NCI-H2196 treated with DMSO at 0.1 percent for 48 hours (cell line): ENCODE data around the gene CDH18.

ENCODE experiments used
- DNase-seq: peaks from one replicate; lab custom pipeline; 2025; ENCODE audit not compliant: unreplicated experiment; lab: John Stamatoyannopoulos, UW

CDH18 gene

GRCh38 chr5:19608444-19609002 lies 379.5 kb downstream of the CDH18 start:
- no peak for DNase-seq

DNA sequence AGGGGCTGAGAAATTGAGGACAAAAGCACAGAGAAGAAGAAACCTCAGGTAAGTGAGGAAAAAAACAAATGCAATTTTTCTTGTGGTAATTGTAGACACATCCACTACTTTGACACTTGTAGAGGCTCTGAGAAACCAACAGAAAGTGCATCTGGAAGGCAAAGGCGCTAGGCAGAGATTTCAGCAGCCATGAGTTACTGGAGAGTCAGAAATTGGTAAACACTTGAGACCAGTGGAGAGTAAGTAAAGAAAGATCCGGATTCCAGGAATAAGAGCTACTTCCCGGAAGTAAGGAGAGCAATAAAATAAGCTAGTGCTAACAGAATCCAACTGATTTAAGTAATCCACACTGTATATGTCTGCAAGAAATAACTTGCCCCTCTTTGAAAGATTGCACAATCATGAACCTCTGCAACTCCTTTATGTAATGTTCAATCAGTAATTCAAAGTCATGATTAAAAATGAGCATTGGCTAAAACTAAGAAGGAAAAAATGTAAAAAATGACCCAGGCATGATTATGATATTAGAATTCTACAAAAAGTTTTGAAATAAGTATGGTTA lies 382.1 kb downstream of the CDH18 start:
- DNase-seq: no peak

DNA sequence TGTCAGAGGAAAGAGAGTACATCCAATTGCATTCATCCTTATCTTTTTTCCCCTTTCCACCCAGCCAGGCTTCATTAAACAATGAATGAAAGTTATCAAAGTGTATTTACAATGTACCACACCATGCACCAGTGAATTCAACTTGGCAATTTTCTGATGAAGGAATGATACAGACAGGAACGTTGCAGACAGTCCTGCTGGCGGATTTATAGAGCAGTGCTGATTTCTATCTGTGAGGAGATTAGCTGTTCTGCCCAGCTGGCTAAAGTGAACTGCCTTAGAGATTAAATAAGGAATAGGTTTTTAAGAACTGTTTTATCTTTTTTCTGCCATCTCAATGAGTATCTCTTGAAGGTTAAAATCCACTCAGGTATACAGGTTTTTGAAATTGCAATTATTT lies 403.9 kb downstream of the CDH18 start:
- no peak for DNase-seq

GRCh38 chr5:19577882-19578281 lies 410.1 kb downstream of the CDH18 start:
- no peak for DNase-seq

DNA sequence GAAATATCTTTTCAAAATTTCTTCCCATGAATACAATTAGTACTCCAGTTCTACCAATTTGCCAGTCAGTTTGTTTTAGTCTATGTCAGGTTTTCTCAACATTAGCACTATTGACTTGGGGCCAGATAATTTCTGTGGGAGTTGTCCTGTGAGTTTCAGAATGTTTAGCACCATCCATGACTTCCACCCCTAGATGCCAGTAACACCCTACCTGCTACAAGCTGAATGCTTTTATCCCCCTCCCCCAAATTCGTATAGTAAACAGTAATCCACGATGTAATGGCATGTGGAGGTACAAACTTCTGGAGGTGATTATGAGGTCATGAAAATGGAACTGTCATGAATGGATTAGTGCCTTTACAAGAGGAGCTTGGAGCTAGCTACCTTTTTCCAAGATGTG lies 420.0 kb downstream of the CDH18 start:
- no peak for DNase-seq

- DNase-seq: no peak
Measured at GRCh38 chr5:19565466-19565865, 422.5 kb downstream of the CDH18 start.

GRCh38 chr5:19564036-19564435 lies 424.0 kb downstream of the CDH18 start:
- DNase-seq: no peak

- DNase-seq: no peak
Measured at GRCh38 chr5:19555876-19556275, 432.1 kb downstream of the CDH18 start.

DNA sequence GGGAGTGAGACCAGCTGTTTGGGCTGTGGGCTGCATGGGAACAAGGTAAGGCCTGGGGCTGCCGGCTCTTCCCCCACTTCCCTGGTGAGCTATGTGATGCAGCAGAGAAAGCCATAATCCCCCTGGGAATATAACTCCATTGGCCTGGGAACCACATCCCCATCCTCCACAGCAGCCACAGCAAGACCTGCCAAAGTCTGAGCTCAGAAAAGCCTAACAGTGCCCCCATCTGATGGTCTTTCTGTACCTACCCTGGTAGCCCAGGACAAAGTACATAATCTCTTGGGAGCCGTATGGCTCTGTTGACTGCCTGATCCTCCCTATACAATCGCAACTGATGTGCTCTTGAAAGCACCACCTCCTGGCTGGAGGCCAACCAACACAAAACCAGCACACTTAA lies 432.6 kb downstream of the CDH18 start:
- DNase-seq: no peak

DNA sequence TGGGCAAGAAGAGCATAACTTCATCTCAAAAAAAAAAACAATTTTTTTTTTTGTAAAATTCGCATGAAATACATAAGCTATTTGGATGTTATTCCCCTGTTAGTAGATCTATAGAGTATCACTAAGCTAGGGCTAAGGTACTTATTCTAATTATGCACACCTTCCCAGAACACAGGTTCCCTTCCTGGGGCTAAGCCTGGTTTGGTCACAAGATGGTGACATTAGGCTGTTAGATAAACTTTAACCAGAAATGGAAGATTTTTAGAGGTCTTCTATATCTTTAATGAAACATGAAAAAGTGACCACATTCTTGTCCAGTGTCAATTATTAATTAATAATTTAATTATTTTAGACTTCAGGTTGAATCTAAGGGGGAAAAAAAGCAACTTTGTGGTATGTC lies 433.5 kb downstream of the CDH18 start:
- no peak for DNase-seq

- no peak for DNase-seq
Measured at GRCh38 chr5:19547640-19548039, 440.4 kb downstream of the CDH18 start.

DNA sequence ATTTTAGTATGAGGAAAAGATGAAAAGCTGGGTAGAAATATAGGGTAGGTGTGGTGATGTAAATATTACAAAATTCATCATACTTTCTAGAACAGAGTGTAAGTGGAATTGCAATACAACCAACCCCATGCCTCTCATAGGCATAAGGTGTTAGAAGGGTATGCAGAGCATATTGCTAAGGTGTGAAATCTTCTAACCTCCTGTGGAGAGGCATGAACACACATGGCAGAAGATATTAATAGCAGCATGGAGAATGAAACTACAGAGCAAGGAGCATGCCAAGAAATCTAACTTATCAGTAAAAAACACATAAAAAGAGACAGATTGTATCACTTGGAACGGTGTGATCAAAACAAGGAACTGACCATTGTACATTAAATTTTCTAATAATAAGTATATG lies 441.5 kb downstream of the CDH18 start:
- no peak for DNase-seq

- no peak for DNase-seq
Measured at GRCh38 chr5:19538607-19539006, 449.4 kb downstream of the CDH18 start.

DNA sequence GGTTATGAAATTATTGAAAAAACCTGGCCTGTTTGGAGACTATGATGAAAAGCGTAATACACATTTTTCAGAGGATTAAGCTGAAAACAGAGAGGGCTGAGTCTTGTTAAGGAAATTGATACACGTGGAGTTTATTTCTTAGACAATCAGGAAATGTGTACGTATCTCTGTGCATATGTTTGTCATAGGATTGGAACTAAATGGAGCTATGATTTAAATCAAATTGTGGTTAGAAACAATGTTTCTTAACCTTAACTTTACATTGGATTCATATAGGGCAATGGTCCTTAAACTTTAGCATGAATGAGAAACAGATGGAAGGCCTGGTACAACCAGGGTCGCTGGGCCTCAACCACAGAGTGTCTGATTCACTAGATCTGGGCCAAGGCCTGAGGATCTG lies 451.6 kb downstream of the CDH18 start:
- DNase-seq: no peak

GRCh38 chr5:19534751-19535150 lies 453.2 kb downstream of the CDH18 start:
- DNase-seq: no peak

GRCh38 chr5:19532936-19533335 lies 455.1 kb downstream of the CDH18 start:
- DNase-seq: no peak

- no peak for DNase-seq
Measured at GRCh38 chr5:19531374-19531952, 456.5 kb downstream of the CDH18 start.

GRCh38 chr5:19519448-19519847 lies 468.6 kb downstream of the CDH18 start:
- DNase-seq: no peak

DNA sequence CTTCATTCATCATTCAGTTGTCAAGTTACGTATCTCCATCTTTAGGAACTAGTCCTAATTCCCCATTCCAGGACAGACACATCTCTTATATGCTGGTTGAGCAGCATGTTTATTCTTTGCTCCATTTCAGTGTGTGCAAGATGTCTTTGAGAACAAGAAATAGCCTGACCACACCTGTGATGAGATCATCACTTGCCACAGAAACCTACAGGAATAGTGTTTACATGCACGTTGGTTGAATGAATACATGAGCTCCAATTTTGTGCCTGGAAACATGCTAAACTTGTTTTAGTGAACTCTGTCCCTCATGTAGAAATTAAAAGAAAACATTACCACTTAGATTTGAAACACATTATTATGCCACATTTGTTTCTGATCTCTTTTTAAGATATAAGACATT lies 489.1 kb downstream of the CDH18 start:
- no peak for DNase-seq

GRCh38 chr5:19497229-19497815 lies 490.7 kb downstream of the CDH18 start:
- no peak for DNase-seq

GRCh38 chr5:19496056-19496455 lies 491.9 kb downstream of the CDH18 start:
- DNase-seq: no peak

- no peak for DNase-seq
Measured at GRCh38 chr5:19492861-19493260, 495.1 kb downstream of the CDH18 start.

GRCh38 chr5:19488786-19489185 lies 499.2 kb downstream of the CDH18 start:
- DNase-seq: no peak
